HS-27A (cell line): ENCODE data around the gene NEK1.

Experiments used
- DNase-seq: peaks from one replicate; pipeline ENCODE4 v3.0.0-alpha.2; 2012; ENCODE audit warnings: low read depth, missing footprints

The NEK1 gene

DNA sequence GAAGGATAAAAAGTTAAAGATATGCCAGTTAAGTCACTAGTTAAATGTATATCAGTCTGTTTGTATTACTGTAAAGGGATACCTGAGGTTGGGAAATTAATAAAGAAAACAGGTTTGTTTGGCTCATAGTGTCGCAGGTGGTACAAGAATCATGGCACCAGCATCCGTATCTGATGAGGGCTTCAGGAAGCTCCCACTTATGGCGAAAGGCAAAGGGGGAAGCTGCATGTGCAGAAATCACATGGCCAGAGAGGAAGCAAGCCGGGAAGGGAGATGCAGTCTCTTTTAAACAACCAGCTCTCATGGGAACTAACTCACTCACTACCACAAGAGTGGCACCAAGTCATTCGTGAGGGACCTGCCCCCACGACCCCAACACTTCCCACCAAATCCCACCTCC is 249.8 kb downstream of the NEK1 start:
- no peak for DNase-seq

DNA sequence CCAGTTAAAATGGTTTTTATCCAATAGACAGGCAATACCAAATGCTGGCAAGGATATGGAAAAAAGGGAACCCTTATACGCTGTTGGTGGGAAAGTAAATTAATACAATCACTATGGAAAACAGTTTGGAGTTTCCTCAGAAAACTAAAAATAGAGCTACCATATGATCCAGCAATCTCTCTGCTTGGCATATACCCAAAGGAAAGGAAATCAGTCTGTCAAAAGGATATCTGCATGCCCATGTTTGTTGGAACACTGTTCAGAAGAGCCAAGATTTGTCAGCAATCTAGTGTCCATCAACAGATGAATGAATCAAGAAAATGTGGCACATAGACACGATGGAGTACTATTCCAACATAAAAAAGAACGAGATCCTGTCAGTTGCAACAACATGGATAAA is 250.6 kb downstream of the NEK1 start:
- no peak for DNase-seq

DNA sequence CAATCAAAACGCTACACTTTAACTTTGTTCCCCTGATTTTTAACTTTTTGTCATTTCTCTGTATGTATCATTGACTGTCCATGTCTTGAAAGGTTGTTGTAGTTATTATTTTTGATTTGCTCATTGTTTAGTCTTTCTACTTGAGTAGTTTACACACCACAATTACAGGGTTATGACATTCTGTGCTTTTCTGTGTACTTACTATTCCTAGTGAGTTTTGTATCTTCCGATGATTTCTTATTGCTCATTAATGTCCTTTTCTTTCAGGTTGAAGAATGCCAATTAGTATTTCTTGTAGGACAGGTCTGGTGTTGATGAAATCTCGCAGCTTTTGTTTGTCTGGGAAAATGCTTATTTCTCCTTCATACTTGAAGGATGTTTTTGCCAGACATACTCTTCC is 252.4 kb downstream of the NEK1 start:
- no peak for DNase-seq

DNA sequence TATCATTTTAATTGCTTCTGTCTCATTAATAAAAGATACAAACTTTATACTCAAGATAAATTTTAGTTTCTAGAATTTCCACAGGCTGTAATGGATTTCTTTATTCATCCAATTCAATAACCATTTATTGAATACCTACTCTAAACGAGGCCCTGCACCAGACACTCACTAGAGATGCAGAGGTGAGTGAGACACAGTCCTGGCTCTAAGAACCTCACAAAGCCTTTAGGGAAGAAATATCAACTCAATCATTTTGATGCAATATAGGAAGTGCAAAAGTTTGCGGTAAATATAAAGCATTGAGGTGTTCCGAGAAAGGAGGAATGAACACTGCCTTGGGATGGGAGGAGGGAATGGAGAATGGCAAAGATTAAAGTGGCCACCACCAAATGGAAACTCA is 260.0 kb downstream of the NEK1 start:
- no peak for DNase-seq

DNA sequence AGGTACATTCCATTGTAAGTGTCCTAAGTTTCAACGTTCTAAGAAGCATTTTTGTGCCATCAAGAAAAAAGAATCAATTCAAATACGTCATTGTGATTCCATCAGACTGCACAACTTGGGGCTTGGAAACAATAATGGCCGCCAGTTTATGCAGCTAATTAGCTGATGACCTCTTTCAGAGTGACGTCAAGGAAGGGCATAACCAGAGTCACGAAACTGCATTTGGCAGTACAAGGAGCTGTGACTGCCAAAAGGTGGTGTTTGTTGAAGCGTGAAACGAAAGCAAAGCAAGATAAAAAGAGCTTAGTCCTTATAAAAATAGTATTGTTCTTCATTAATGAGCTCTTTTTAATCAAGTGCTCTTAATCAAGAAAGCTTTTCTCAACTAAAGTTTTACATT is 260.5 kb downstream of the NEK1 start:
- no peak for DNase-seq

DNA sequence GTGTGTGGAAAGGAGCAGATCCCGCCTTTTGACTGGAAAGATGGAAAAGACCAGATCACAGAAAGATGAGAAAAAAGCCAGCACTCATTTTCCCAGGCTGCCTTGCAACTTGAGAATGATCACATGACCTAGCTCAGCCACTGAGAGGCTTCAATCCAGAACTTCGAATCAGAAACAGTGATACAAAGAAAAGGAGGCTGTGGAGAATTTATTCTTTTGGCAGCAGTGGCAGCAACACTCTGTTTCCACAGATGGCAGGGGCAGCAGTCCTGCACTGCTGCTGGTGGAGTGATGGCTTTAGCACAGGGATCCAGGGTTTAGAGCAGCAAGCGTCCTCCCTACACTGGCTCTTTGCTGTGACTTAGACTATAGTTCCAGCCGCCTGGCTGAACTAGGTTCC is 263.8 kb downstream of the NEK1 start:
- DNase-seq: no peak

DNA sequence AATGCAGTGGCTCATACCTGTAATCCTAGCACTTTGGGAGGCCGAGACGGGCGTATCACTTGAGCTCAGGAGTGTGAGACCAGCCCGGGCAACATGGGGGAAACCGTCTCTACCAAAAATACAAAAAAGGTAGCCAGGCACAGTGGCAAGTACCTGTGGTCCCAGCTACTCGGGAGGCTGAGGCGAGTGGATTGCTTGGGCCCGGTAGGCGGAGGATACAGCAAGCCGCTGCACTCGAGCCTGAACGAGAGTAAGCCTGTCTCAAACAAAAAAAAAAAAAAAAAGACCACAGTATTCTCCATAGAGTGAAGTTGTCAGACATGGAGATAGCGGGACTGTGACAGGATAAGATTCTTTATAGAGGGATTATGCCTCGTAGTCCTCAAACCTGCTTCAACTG is 265.5 kb downstream of the NEK1 start:
- no peak for DNase-seq

DNA sequence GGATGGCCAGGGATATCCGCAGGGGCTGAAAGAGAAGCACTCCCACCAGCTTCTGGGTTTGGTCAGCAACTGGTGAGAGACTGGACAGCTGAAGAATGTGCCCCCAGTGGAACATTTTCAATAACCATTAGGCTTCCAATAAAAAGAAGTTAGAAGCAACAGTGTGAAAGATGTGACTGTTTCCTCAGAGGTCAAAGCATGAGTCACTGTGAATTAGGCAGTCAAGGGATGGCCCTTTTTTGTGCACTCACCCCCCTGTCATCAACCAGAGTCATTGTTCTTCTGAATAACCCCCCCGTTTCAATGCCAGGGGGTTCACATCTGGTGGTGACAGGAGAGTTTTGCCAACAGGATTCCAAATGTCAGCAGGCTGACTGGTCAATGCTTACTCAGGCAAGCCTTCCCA is 267.1 kb downstream of the NEK1 start:
- no peak for DNase-seq
